NCI-H2196 (cell line): ENCODE measurements around the gene IGLON5.

Experiments used
- DNase-seq: peaks from one replicate; lab custom pipeline; 2025; ENCODE audit not compliant: unreplicated experiment; lab: John Stamatoyannopoulos, UW

IGLON5 gene

DNA sequence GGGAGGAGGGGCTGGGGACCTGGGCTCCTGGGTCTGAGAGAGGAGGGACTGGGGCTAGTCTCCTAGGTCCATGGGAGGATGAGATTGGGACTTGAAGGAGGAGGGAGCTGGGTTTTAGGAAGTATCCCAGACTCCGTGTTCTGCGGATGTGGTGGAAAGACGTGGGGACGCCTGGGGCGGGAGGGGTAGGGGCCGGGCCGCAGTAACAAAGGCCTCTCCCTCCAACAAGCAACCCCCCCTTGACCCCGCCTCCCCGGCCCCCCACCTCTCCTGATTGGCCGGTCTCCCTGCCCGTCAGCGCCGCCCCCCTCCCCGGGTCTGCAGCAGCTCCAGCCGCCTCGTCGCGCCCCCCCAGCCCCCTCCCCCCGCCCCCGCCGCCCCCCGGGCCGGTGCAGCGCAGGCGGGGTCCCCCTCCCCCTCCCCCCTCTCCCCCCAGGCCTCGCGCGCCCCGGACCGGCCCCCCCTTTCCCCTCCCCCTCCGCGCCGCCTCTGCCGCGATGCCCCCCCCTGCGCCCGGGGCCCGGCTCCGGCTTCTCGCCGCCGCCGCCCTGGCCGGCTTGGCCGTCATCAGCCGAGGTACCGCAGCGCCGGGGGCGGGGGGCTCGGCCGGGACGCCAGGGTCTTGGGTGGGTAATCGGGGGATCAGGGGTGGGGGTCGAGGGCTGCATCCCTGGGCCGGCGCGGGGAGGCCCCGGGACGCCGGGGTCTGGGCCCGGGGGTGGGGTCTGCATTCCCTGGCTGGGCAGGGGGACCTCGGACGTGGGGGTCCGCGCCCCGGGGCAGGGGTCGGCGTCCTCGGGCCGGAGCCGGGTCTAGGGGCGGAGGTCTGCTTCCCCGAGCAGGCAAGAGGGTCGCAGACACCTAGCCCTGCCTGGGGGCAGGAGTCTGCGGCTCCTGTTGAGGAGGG, at the start of gene IGLON5:
Gene IGLON5 (plus strand): TSS at position 294 of the 907 bp plus-strand sequence. CDS start 204 bp downstream, at position 498.
- DNase-seq = no peak

DNA sequence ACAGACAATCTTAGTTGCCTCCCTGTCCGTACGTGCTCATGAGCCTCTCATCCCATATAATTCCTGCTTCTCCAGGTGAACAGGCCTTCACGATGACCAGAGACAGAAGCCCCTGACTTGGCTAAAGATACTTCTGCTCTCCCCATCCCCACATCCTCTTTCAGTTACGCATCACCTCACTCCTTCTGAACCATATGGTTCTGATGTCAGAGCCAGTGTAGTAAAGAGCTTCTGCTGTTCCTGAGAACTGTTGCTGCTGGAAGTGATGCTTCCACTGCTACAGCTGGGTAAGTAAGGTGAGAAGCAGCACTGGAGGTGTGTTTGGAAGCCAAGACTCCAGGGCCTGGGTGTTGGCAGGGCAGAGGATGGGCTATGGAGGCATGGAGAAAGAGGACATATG, 47.6 kb upstream of the IGLON5 start:
- no peak for DNase-seq

DNA sequence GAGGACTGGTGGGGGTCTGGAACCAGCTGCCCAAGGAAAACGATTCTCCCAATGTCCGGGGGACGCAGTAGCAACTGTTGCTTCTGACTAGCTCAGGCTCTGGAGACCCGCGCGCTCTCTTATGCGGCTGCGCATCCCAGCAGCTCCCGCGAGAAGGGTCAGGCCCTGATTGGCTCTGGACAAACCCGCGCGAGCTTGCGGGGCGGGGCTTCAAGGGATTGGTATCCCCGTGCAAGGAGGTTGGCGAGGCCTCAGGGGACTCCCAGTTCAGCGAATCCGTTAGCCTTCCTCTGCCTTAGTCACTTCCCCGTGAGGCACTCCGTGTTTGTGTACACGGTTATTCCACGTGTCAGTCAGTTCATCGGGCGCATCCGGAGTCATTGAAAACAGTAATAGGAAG, 40.4 kb upstream of the IGLON5 start:
- no peak for DNase-seq

GRCh38 chr19:51272183-51272810, 39.1 kb upstream of the IGLON5 start:
- DNase-seq = no peak

DNA sequence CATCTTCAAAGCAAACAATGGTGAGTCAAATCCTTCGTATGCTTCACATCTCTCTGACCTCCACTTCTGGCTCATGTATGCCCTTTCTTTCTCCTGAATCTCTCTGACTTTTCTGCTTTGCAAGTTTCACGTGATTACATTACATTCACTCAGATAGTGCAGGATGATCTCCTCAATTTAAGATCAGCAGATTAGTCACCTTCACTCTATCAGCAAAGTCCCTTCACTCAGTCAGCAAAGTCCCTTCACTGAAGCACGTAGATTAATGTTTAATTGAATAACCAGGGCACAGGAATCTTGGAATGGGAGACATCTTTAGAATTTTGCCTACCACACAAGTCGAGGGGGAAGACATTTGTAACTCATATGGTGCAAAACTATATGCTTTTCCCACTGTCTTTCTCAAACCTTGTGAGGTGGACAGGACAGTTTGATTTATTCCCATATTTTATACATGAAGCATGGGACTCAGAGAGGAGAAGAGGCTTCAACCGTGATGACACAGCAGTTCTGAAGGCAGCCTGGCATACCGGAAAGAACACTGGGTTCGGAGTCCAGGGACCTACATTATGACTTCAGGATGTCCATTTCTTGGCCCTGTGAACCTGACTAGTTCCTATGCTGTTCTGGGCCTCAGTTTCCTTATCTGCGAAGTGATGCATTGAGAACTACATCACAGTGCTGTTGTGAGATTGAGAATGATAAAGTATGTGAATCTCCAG, 37.2 kb upstream of the IGLON5 start:
- no peak for DNase-seq

DNA sequence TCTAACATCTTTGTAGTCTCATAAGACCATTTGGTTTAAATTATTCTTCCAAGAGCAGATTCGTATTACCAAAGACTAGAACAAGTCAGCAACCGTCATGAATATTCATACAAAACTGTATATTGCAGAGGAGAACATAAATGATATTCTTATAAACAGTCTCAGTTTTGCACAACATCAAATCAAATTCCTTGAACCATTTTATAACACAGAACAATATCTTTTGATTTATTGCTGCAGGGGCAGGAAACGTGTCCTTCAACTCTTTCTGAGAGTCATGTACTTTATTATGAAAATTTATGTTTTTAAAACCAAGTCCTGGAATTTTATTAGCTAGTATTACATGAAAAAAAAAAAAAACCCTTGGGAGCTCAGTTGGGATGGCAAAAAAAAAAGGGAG, 34.3 kb upstream of the IGLON5 start:
- no peak for DNase-seq

- DNase-seq = no peak
Observed at GRCh38 chr19:51282335-51282734, 29.1 kb upstream of the IGLON5 start.

DNA sequence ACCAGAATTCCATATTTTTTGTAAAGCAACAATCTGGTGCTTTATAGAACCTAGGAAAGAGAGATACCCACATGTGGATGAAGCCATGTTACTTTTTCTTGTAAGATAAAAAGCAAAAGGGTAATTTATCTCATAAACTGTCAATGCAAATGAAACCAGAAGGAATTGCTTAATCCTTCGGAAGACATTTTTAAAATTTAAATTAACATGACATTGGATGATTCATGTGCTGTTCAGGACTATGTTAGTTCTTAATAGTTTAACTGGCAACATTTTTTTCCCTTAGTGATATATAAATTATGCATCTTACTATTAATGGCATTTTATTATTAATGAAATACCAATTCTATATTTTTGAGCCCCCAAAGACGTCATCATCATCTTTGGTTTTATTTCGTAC, 25.8 kb upstream of the IGLON5 start:
- no peak for DNase-seq

DNA sequence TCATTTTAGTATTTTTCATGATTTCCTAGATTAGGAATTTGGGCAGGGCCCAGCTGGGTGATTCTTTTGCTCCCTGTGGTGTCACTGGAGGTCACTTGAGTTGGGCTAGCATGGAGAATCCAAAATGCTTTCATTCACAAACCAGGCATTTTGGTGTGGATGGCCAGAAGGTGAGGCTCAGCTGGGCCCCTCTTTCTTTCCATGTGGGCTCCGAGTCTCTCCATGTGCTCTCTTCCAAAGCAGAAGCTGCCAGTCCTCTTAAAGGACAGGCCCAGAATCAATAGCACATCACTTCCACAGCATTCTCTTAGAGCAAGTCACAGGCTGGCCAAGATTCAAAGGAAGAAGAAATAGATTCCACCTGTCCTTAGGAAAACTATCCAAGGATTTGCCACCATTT, 21.8 kb upstream of the IGLON5 start:
- no peak for DNase-seq

DNA sequence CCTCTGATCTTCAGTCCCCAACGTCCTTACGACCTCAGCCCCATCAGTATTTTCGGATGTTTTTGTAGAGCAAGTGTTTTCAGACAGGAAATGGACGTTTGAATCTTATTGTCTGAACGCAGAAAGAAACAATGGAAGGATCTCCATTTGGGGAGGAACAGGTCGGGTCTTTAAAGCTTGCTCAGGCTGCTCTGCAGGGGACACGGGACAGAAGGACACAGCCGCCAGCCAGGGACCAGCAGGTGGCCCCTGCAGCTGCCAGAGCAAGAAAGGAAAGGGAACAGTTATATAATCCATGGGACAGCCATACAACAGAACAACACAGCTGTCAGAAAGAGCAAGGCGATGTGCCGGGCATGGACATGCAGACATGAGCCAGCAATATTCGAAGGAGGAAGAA, 18.5 kb upstream of the IGLON5 start:
- DNase-seq = no peak

DNA sequence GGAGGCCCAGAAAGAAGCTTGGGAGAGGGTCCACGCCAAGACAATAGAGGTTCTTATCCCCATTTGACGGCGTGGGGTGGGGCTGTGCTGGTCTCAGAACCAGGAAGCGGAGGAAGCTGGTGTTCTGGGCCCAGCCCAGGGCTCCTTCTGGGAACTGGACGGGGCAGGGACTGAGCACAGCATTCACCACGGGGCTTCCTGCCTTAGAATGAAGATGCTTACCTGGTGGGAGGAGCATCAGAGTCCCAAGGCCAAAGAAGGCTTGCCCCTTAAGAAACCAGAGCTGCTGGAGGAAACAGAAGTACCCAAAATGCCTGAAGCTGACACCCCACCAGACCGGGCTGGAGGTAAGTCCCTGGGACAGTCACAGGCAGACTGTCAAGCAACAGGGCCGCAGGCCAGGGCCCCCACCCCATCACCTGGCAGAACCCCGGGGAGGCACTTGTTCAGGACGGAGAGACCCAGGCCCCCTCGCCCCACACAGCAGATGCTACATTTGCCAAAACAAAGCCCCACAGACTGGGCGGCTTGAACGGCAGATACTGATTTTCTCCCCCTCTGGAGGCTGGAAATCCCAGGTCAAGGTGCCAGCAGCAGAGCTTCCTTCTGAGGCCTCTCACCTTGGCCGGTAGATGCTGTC, 17.8 kb upstream of the IGLON5 start:
- DNase-seq = no peak

GRCh38 chr19:51294211-51294976, 17.1 kb upstream of the IGLON5 start:
- DNase-seq = no peak

DNA sequence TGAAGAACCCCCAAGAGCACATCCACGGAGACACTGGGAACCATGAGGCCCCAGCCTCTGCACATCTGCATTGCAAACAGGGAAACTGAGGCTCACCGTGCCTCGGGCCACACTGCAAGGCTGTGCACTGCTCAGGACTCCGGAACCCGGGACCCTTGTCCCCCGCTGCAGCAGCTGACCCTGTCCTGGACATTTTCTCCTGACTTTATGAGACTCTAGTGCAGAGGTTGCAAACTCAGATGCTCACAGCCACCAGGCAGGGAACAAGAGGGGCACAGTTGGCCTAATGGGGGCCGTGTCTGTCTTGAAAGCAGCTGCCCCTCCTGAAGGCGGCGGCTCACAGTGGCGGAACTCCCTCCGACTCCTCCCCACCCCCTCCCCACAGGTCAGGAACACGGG, 16.5 kb upstream of the IGLON5 start:
- no peak for DNase-seq

DNA sequence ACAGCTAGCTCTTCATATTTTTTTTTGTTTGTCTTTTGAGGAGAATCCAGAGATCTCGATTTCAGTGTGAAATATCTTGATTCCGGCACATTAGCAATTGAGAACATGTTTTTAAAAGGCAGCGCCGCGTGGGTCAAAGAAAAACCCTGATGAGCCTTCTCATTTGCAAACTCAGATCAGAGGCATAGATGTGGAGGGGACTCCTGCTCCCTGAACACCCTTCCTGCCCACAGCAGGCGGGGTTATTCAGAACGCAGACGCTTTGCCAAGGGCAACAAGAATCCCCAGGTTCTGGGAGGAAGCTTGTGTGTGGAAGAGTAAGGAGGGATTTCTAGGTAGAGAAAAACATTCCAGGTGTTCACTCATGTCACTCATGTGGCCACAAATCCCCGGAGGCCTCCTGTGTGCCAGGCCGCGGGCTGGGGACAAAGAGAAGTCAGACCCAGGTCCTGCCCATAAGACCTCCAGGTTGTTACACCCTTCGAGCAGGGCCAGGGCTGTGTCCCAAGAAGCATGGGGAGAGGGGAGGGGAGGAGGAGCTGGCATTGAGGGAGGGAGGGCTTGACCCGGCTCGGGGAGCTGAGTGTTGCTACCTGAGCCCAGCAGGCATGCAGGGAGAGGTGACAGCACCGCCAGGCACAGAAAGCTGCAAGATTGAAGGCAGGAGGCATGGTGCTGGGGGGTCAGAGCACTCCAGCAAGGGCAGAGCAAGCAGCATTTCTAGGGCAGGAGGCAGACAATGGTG, 15.9 kb upstream of the IGLON5 start:
- no peak for DNase-seq

- DNase-seq = no peak
Observed at GRCh38 chr19:51296336-51297093, 14.9 kb upstream of the IGLON5 start.

- DNase-seq = no peak
Observed at GRCh38 chr19:51297406-51297805, 14.0 kb upstream of the IGLON5 start.

- DNase-seq = no peak
Observed at GRCh38 chr19:51301266-51301665, 10.2 kb upstream of the IGLON5 start.

- no peak for DNase-seq
Observed at GRCh38 chr19:51305479-51305878, 6.0 kb upstream of the IGLON5 start.

GRCh38 chr19:51316688-51317087, 5.2 kb downstream of the IGLON5 start:
- DNase-seq = no peak
